GM21367 (cell line): ENCODE measurements around the gene DENND1A.

ENCODE experiments used
- ATAC-seq: cut with Tn5 transposase; IDR thresholded peaks from one replicate; pipeline ENCODE4 v1.9.1; 2021; ENCODE audit not compliant: unreplicated experiment

Gene DENND1A

DNA sequence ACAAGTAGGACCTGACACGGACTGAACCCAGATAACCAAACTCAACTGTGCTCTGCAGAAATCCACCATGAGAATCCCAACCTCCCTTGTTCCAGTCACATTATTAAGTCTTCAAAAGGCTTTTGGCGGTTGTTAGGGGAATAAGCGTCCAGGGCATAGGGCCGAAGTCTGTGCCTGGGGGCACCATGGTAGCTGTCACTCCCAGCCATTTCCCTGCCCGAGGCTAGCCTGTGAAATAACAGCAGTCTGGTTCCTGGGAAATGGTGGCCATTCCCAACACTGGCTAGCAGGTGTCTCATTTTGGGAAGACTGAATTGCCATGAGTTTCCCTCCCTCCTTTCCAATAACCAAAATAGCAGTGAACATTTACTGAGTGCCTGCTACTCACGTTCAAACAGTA lies 451.8 kb downstream of the DENND1A start:
- ATAC-seq, result no peak

DNA sequence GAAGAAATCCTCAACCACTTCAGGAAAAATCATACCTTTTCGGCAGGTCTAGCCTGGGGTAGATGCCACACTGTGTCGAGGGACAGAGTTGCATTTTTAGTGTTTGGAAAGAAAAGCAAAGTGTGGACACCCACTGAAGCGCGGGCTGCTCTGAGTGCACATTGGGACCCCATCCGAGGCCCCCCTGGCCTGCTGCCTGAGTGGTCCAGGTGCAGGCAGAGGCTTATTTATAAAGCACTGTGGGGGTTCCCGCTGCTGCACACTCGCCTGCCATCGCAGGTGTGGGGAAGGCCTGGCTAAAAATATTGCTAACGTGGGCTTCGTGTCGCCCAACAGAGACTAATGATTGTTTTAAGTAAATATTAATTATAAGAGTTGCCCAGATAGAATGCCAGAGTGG lies 454.5 kb downstream of the DENND1A start:
- ATAC-seq, result no peak

DNA sequence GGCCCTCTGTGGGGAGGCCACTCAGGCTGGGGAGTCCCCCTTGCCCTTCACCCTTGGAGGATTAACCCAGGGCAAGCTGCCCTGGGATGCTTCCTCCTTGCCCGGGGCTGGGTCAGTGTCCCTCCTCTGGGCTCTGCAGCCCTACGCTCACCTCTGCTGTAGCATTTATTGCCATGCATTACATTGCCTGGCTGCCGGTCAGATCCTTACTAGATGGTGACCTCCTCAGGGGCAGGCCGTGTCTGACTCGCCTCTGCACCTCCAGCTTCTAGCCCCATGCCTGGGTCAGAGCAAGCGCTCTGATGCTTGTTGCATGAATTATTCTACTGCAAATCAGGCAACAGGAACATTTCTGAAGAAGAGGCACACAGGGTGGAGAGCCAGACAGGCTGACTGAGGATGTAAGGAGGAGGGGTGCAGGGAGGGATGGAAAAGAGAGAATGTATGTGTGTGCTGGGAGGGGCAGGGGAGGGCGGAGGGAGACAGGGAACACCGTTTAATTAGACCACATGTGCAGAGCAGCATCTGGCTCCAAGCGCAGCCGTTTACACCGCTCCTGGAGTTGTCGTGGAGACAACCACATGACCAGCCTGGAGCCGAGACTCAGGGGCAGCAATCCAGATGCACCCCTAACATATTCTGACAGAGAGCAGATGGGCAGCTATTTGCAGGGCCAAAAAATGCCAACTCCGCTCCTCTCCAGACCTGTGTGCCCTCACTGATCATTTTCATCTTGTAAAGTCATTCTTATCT lies 456.9 kb downstream of the DENND1A start:
- ATAC-seq, result no peak

DNA sequence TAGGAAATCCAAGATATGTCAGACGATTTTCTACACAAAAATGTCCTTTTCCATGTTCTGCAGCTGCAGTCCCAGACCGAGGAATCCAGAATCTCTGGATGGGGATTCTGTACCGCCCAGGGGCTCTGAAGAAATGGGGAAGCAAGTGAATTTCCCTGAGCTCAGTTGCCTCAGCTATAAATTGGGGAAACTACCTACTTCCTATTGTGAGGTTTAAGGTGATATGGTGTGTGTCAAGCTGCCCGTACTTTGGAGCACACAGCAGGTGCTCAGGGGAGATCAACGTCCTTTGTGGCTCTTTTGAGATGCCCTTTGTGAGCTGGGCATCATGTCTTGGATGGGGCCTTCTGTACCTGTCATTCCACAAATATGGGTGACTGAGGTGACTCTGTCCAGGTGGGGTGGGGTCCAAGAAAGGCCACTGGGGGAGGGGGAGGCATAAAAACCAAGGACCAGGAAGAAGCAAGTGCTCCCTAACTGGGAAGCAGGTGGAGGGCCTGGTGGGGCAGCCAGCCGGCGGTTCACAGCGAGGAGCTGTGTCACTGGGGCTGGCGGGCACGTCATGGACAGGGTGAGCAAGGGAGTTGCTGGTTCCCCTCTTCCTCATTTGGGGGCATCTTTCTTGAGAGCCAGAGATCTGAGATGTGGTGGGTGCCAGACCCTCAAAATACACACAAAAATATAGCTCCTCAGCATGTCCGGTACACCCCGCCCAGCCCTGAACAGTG lies 457.9 kb downstream of the DENND1A start:
- ATAC-seq, result no peak

DNA sequence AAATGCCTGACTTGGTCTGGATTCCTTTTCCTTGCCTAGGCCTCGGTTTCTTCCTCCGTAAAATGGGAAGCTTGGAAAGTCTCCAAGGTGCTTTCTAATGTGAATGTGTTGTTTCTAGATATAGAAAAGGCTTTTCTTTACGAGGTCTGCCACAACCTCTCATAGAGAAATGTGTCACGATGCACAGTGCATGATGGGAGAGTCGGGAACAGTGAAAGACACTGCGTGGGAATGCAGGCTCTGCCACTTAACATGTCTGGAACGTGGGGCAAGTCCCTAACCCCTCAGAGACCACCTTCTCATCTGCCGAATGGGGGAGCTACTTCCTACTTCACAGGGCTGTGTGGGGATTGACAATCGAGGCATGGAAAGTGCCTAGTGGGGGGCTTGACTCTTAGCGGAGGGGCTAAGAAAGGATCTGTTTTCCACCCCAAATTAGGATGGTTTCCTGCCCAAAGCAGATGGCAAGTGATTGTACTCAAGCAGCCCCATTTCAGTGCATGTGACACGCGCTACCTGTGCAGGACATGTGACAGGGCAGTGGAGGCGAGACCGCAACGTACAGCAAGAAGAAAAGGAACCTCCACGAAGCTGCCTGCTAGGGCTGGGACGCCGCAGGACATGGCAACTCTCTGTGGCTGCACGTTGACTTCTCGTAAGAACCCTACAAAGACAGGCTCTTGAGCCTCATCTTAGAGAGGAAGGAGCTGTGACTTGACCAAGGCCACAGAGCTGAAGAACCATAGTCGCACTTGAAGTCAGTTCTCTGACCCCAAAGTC lies 458.7 kb downstream of the DENND1A start:
- ATAC-seq, result no peak

DNA sequence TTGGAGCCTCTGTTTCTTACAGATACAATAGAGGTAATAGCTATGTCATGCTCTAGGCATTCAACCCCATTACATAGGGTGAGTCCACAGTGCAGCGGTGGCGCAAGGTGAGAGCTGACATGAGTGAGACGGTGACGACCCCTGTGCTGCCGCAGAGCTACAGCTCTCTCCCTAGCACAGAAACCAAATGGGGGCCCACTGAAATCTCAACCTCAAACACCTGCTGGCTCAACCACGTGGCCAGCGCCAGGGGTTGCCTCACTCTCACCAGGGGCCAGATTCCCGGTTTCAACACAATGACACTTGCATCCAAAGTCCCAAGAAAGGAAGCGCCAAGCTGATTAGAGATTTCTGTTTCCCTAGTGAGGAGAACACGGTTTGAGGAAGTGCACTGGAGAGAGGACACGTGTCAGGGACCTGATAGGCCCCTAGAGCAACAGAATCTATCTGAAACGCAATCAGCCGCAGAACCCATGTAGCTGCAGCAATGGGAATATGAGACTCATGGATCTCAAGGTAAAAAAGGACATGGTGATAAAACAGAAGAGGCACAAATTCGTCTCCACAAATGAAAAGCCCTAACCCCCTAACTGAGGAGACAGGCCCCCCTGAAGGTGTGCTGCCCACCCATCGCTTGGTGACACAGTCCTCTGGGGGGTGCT lies 459.7 kb downstream of the DENND1A start:
- no peak for ATAC-seq

DNA sequence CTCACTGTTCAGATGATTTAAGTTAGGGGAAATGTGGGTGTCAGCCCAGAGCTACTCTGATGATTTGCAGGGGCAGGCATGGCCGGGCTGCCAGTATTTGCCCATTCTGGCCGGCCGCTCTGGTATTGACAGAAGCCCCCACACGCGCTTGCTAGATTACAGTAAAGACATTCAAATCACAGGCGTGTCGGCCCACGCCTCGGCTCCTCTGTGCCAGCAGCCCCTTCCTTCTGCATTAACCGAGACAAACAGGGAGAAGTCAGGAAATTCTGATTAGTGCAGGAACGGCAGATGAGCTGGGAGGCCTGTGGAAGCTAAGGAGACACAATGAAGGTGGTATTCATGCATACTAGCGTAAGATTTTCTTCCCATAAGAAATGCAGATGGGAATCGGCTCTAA lies 460.6 kb downstream of the DENND1A start:
- no peak for ATAC-seq

DNA sequence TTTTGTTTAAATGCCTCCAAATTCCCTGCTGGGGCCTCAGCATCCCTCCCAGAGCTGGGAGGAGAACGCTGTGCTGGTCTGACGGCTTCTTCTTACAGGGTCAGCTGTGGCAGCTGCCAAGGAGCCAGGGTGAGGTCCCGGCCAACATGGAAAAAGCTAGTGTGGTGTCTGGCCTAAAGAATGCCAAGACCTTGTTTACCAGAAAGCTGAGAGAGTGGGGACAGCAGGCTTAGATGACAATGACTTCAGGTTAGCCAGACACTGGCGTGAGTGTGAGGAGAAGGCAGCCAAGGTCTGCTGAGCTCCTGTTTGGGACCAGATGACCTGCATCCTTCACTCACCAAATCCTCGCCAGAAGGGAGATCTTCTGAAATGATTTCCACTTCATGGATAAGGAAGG lies 461.4 kb downstream of the DENND1A start:
- no peak for ATAC-seq

DNA sequence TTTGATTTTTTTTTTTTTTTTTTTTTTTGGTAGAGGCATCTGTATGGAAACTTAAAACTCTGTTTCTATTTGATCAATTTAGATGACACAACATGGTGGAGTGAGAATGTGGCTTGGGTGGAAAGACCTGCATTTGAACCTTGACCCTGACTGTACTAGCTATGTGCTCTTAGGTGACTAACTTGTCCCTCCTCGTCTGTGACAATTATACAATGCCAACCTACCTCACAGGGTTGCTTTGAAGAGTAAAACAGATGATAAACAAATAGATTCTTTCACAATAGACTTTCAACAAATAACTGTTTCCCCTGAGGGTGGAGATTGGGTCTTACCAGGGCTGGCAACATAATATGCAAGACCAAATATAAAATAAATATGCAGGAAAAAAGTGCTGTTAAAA lies 464.6 kb downstream of the DENND1A start:
- ATAC-seq, result no peak

DNA sequence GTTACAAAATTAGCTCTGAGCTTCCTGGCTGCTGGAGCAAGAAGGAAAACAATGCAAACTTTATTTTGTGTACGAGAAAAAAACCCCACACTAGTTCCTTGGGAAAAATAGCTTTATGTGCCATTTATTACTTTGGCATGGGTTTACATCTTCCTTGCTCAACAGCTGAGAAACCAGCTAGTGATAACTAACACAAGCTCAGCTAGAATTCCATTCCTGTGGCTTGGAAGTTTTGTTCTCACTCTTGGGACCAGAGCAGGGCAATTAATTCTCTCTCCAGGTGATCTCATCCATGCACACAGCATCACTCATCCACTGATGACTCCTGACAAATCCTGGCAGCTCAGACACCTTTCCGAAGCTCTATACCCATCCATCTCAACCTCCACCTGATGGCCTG lies 469.8 kb downstream of the DENND1A start:
- no peak for ATAC-seq

DNA sequence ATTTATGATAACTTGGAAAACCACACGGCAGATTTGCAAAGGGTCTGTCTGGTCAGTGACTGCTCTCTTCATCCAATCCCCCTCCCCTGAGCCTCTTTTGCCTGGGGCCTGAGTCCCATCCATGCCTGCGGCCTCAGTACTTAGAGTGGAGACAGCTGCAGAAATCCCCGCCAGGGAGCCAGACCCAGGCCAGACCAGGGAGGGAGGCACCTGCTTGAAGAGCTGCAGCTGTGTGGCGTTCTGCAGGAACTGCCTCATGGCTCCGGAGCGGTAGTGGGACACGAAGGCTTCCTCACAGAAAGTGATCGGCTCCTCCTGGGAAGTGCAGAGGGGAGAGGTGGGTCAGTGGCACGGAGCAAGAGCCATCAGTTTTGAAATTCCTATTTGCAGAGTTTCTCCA lies 472.3 kb downstream of the DENND1A start:
- no peak for ATAC-seq

DNA sequence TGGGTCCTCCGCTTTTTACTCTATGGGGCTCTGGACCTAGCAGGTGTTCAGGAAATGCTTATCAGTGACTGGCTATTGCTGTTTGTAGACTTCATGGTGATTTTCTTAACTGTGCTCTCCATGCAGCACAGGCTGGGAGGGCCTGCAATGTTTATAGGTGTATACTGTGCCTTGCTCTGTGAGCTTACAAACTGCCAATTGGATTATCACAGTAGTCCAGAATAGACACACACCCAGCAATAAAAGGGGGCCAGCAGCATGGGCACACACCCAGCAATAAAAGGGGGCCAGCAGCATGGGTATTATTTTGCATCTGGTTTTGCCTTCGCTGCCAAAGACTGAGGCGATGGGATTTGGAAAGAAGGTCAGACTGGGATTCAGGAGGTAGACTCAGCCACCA lies 473.9 kb downstream of the DENND1A start:
- ATAC-seq, result no peak

DNA sequence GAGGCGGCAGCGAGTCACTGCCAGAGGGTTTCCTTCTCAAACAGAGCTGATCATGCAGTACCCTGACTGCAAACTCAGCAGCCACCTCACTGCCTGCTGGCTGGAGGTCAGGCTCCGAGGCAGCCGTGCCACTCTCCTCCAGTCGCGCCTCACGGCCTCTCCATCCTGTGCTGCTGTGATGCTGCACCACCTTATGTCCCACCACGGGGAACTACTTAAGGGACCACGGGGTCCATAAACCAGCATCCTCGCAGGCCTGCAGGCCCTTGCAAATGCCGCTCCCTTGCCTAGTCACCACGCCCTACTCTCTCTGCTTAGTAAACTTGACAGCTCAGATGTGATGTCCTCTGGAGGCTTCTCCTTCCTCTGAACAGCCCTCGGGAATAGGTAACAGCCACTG lies 474.7 kb downstream of the DENND1A start:
- ATAC-seq, result no peak

DNA sequence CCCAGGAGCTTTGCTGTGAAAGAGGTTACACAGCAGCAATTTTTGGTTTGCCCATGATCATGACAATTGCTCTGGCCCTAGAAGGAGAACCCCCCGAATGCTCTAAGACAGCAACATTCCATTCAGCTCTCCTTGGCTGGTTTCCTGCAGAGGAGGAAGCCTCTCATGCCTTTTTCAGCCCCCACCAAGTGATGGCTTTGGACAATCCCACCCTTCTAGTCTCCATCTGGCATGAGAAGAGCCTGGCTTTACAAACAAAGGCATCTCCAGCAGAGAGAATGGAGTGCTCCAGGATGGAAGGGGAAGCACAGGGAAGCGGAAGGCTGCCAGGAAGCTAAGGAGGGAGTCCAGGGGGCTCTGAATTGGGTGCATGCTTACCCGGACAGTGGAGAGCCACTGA lies 475.6 kb downstream of the DENND1A start:
- no peak for ATAC-seq

DNA sequence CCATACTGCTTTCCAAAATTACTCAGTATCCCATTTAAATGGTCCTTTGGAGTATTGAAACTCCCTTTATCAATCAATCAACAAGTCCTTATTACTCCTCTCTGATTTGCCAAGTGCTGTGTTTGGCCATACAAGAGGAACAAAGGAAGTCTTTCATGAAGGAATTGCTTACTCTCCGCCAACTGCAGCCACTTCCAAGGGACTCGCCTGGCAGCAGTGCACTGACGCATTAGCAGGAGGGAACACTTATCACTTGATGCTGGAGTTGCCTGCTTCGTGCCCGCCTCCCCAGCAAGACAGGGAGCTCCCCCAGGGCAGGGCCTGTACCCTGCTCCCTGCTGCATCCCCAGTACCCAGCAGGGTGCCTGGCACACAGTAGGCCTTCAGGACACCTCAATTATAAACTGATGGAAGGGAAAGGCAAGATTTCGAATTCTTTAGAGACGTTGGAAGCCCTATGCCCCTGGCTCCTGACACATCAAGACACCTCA lies 476.1 kb downstream of the DENND1A start:
- no peak for ATAC-seq

DNA sequence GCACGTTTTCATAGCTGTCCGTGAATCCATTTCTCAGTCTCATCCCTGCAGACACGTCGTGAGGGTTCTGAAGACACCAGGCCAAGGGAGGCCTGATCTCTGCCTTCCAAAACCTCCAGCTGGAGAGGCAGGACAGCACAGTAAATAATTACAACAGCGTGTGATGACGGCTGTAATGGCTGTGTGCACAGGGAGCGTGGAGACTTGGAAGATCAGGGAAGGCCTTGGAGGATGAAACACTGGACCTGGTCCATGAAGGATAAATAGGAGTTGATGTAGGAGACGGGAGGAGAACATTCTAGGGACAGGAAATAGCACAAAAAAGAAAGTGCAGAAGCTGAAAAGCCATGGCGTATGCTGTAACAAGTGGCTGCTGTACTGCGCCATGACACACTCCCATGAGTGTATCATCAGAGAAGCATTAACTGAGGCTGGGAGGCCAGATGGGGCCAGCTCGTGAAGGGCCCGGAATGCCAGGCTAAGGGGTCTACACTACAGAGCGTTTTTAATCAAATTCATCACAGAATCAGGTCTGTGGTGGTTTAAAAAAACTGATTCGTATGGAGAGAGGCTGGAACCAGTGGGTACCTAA lies 476.8 kb downstream of the DENND1A start:
- ATAC-seq, result no peak

DNA sequence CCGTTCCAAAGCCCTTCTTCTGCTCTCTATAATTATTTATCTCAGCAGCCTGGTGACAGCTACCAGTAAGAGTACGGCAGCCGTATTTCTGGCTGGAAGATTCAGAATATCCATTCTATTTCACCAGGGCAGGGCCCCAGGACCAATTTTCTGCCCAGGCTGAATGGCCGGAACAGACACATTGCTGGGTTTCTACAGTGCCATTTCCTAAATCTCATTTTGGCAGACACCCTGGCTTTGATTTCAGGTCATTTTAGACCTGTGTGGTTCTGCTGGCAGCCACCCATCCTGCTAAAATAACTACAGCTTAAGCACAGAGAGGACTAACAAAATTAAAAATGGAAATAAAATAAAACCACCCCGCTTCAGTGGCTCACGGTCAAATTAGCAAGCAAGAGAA lies 478.9 kb downstream of the DENND1A start:
- ATAC-seq, result no peak

DNA sequence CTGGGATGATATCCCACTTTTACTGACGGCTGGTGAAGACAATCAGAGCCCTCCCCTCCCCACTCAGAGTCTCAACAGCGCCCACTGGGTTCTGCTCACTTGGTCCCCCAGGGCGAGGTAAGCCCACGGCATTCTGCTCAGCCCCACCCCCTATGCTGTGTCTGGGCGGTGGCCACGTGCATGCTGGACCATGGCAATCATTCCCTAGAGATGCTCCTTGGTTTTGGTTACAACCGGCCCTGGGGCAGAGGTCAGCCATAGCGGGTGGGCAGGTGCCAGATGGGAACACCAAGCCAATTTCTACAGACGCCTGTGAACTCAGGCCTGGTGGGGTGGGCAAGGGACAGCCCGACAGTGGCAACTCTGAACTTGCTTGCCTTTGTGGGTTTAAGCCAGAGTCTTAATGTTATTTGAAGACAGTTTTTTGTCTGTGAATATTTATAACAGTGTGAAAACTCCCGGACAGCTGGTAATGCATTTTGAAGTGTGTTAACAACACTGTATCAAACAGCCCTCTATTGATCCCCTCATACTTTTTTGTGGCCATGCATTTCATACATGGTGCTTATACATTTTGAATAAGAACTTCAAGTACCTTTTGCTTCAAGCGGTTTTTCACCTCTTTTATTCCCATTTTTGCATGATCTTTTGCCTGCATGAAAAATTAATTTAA lies 479.7 kb downstream of the DENND1A start:
- no peak for ATAC-seq

DNA sequence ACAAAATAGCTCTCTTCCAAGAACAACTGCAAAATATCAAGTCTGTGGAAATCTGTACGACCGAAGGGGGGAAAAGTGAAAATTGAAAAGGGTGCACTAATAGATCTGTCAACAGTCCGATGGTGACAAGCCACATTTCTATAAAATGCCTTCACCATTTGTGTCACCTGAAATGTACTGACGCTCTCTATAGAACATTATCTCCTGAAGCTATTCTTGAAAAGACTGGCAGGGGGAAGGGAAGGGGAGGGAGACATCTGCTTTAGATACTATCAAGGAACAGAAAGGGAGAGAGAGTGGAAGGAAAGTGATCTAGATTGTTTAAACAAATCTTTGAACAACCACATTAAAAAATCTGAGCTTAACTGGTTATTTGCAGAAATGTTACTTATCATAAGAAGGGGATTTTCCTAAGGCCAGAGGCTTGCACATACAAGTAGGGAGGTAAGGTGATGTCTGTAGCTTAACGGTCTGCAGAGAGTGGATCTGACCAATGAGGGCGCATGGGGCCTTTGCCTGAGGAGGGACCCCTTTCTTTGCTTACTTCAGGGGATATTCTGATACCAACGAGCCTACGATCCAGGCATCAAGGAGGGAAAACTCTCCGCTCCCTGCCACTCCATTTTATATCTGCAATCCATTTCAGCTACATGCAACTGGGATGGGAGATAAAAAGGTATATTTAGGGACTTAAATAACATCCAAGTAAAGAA lies 481.8 kb downstream of the DENND1A start:
- no peak for ATAC-seq
